Keratinocyte (primary cell): ENCODE measurements around the gene ANKRD40.

ENCODE experiments used
- CTCF ChIP-seq, 3 experiments: IDR thresholded peaks in 1 of 3; conservative IDR thresholded peaks in 1 of 3; optimal IDR thresholded peaks in 1 of 3; 2 replicates in 2 of 3; 3 replicates in 1 of 3; pipeline versions ENCODE3 to v1.5.1; 2011; ENCODE audit warnings: low read length in 3 of 3, mild to moderate bottlenecking in 3 of 3, moderate library complexity in 2 of 3, control low read depth in 1 of 3, inconsistent platforms in 1 of 3; ENCODE audit not compliant: insufficient read depth in 2 of 3; ENCODE audit errors: extremely low read depth in 1 of 3
- EZH2 ChIP-seq: IDR thresholded peaks from one replicate; pipeline ENCODE4 v1.6.1; 2012; ENCODE audit warnings: inconsistent platforms, mild to moderate bottlenecking, low read length, moderate library complexity

GRCh38 chr17:50677851-50678375, 29.8 kb downstream of the ANKRD40 start:
- TF ChIP-seq CTCF (optimal IDR thresholded peaks at IDR 0.05 in 1 of 3, IDR thresholded peaks at IDR 0.05 in 1 of 3, conservative IDR thresholded peaks at IDR 0.05 in 1 of 3; ENCODE audit: extremely low read depth in 1 of 3, insufficient read depth in 2 of 3, low read length in 3 of 3) (no peak), EZH2 (no peak)
